ENCODE measurements around the gene ELOA. TPM values are rescaled to one million over a fixed set of nuclear protein-coding genes. Genes with fewer than 3 reads are reported as not detected.
"Not testable (repeated sequence)": the region's sequence is repeated elsewhere in the genome, so short reads cannot be mapped to it uniquely, and the experiment has no call there.

ELOA gene
- polyA plus RNA-seq, 1 experiment: 30.8 TPM

DNA sequence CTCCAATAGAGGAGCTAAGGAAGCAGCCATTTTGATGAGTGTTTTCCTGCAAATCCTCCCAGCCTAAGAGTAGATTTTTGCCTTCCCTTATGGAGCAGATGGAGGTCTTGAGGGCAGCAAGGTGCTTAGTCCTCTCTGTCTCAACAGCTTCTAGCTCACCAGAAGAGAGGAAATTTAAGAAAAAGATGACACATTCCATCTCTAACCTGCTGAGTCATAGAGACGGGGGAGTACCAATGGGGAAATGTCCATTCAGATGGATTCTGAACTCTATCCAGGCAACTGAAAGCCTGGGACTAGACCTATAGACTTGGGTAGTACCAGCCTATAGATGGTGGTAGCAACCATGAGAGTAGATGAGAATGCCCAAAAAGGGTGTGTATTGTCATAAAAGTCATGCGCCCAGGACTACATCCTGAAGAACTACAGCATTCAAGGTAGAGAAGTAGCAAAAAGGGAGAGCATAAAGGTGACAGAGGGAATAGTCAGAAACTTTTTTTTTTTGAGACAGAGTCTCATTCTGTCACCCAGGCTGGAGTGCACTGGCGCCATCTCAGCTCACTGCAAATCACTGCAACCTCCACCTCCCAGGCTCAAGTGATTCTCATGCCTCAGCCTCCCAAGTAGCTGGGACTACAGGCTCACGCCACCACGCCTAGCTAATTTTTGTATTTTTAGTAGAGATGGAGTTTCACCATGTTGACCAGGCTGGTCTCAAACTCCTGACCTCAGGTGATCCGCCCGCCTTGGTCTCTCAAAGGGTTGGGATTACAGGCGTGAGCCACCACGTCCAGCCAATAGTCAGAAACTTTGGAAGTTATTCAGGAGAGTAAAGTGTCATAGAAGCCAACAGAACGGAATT is 10.7 kb upstream of the ELOA start:
- Histone ChIP-seq H3K4me3 (ENCODE audit: low read depth, low read length) (no peak overlapping the region), H3K9me3 (ENCODE audit: control insufficient read depth, insufficient read depth, low read length) (no peaks in the 10 kb centered on the region), H3K27me3 (ENCODE audit: control insufficient read depth, insufficient read depth, low read length) (no peaks in the 10 kb centered on the region), H3K27ac (ENCODE audit: low read depth, low read length) (peak overlapping the region; percentile 31)
- TF ChIP-seq, protein P1, sequence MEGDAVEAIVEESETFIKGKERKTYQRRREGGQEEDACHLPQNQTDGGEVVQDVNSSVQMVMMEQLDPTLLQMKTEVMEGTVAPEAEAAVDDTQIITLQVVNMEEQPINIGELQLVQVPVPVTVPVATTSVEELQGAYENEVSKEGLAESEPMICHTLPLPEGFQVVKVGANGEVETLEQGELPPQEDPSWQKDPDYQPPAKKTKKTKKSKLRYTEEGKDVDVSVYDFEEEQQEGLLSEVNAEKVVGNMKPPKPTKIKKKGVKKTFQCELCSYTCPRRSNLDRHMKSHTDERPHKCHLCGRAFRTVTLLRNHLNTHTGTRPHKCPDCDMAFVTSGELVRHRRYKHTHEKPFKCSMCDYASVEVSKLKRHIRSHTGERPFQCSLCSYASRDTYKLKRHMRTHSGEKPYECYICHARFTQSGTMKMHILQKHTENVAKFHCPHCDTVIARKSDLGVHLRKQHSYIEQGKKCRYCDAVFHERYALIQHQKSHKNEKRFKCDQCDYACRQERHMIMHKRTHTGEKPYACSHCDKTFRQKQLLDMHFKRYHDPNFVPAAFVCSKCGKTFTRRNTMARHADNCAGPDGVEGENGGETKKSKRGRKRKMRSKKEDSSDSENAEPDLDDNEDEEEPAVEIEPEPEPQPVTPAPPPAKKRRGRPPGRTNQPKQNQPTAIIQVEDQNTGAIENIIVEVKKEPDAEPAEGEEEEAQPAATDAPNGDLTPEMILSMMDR (IDR thresholded peaks at IDR 0.05; ENCODE audit: low read depth, low read length): no peak
- POLR2A ChIA-PET: no interaction called here
- DNase-seq (ENCODE audit: low read depth, low spot score): no peak
- CTCF ChIA-PET: no interaction called here

DNA sequence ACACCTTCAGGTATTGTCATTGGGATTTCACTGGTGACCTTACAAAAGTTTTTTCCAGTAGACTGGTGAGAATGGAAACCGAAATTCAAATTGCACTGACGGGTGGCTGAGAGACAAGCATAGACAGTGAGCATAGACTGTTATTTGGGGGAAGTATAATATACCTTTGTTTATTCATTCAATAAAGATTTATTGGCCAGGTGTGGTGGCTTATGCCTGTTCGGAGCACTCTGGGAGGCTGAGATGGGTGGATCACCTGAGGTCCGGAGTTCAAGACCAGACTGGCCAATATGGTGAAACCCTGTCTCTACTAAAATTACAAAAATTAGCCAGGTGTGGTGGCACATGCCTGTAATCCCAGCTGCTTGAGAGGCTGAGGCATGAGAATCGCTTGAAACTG is 10.0 kb upstream of the ELOA start:
- H3K27ac ChIP-seq (ENCODE audit: low read depth, low read length); H3K9me3 ChIP-seq (ENCODE audit: control insufficient read depth, insufficient read depth, low read length); DNase-seq (ENCODE audit: low read depth, low spot score); CTCF ChIA-PET; POLR2A ChIA-PET; H3K4me3 ChIP-seq (ENCODE audit: low read depth, low read length); H3K27me3 ChIP-seq (ENCODE audit: control insufficient read depth, insufficient read depth, low read length): not testable (repeated sequence)

DNA sequence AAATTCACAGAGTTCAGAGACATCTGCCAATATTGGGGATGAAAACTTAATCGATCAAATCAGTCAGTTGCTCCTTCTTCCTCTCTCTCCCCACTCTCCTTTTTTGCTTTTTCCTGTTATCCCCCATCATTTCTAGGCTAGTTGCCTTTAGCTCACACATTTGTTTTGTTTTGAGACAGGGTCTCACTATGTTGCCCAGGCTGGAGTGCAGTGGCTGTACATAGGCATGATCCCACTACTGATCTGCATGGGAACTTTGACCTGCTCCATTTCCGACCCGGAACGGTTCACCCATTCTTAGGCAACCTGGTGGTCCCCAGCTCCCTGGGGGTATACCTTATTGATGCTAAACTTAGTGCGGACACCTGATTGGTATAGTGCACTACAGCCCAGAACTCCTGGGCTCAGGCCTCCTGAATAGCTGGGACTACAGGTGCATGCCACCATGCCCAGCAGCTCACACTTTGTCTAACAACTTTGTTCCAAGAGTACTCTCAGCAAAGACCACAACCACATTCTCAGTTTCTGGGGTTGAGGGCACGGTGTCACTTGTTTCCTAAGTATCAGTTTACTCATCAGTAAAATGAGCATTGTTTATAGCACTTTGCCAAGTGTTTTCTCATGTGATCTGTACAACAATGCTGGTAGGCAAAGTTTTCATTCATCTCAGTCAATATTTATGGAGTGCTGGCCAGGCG is 6.7 kb upstream of the ELOA start:
- ChIA-PET CTCF (interaction anchor here (1.2 to 2.1 kb wide), 2 partner anchors 9 to 36 kb away, joined by 3 to 12 read pairs; no protein-coding TSS in a partner anchor), POLR2A (interaction anchor here (0.6 to 0.9 kb wide), 2 partner anchors 45 to 102 kb away, joined by 3 to 4 read pairs; partner anchors contain the start of gene RPL11)
- H3K9me3 ChIP-seq (ENCODE audit: control insufficient read depth, insufficient read depth, low read length): no peaks in the 10 kb centered on the region
- no peaks in the 10 kb centered on the region for H3K27me3 ChIP-seq (ENCODE audit: control insufficient read depth, insufficient read depth, low read length)
- DNase-seq (ENCODE audit: low read depth, low spot score): no peak
- TF ChIP-seq, protein P1 (IDR thresholded peaks at IDR 0.05; ENCODE audit: low read depth, low read length): no peak
- no peak overlapping the region for H3K4me3 ChIP-seq (ENCODE audit: low read depth, low read length)
- H3K27ac ChIP-seq (ENCODE audit: low read depth, low read length): no peak overlapping the region

DNA sequence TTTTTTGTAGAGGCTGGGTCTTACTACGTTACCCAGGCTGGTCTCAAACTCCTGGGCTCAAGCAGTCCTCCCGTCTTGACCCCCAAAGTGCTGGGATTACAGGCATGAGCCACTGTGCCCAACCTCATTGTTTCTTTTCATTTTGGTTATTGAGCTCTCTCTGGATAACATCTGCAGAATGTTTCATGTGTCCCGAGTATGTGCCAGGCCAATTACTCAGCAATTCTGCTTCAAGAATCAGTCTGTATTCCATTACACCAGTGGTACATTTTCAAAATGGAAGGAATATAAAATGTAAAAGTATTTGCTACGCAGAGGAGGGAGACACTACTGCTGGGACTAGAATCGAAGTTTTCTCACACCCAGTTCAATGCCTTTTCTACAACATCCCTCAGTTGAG is 1.7 kb upstream of the ELOA start:
- Histone ChIP-seq H3K27ac (ENCODE audit: low read depth, low read length) (no peak overlapping the region), H3K27me3 (ENCODE audit: control insufficient read depth, insufficient read depth, low read length) (no peaks in the 10 kb centered on the region), H3K4me3 (ENCODE audit: low read depth, low read length) (no peak overlapping the region), H3K9me3 (ENCODE audit: control insufficient read depth, insufficient read depth, low read length) (no peaks in the 10 kb centered on the region)
- DNase-seq (ENCODE audit: low read depth, low spot score): no peak
- POLR2A ChIA-PET: no interaction called here
- CTCF ChIA-PET: no interaction called here
- TF ChIP-seq, protein P1 (IDR thresholded peaks at IDR 0.05; ENCODE audit: low read depth, low read length): no peak

DNA sequence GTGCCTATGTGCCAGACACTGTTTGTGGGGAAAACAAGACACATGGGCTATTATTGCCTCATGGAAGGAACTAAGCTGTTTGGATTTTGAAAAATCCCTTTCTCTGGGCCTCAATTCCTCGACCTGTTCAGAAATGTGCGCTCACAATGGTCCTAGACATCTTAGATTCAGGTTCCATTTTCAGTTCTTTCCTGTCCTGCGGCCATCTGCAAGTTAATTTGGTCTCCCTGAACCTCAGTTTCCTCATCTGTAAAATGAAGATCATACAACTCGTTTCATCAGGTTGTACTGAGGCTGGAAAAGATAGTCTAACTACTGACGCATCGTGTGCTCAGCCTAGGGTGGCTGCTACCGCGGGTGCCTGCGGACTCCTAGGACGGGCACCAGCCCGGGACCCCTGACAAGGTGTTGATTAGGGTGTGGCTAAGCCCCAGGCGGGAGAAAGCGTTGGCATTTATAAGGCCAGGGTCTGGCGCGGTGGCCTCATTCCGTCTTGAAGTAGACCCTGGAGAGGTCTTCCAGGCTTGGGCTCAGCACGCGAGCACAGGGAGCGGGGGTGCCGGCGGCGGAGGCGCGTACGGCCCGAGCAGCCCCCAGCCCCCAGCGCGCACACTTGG is 493 bp upstream of the ELOA start:
- TF ChIP-seq, protein P1 (IDR thresholded peaks at IDR 0.05; ENCODE audit: low read depth, low read length): no peak
- Histone ChIP-seq H3K27me3 (ENCODE audit: control insufficient read depth, insufficient read depth, low read length) (no peaks in the 10 kb centered on the region), H3K27ac (ENCODE audit: low read depth, low read length) (peak overlapping the region; percentile 61), H3K9me3 (ENCODE audit: control insufficient read depth, insufficient read depth, low read length) (no peaks in the 10 kb centered on the region), H3K4me3 (ENCODE audit: low read depth, low read length) (peak overlapping the region; percentile 78)
- CTCF ChIA-PET: no interaction called here
- DNase-seq (ENCODE audit: low read depth, low spot score): no peak
- POLR2A ChIA-PET: interaction anchor here (0.5 to 1.0 kb wide), 4 partner anchors 29 to 156 kb away, joined by 3 to 7 read pairs (median 4); partner anchors contain the start of gene RPL11

Data from AG04450 (cell line).